SH-SY5Y (cell line): ENCODE data around the gene SREBF1.

Experiments
- GATA2 ChIP-seq: IDR thresholded peaks from 2 replicates; pipeline ENCODE4 v1.6.1; 2011; ENCODE audit warnings: mild to moderate bottlenecking, low read depth, low read length
- GATA3 ChIP-seq: IDR thresholded peaks from 2 replicates; pipeline ENCODE4 v1.6.1; 2011; ENCODE audit warnings: low read depth, mild to moderate bottlenecking, low read length, moderate library complexity

GRCh38 chr17:17783825-17784656 lies 52.7 kb downstream of the SREBF1 start:
- TF ChIP-seq GATA2: no peak
- TF ChIP-seq GATA3: no peak
